ENCODE results near the gene ARL3.
A peak's percentile ranks its signal among the peaks of the same experiment; 100 is the strongest.
"Not testable (repeated sequence)": the region's sequence is repeated elsewhere in the genome, so short reads cannot be mapped to it uniquely, and the experiment has no call there.

The ARL3 gene, protein sequence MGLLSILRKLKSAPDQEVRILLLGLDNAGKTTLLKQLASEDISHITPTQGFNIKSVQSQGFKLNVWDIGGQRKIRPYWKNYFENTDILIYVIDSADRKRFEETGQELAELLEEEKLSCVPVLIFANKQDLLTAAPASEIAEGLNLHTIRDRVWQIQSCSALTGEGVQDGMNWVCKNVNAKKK

DNA sequence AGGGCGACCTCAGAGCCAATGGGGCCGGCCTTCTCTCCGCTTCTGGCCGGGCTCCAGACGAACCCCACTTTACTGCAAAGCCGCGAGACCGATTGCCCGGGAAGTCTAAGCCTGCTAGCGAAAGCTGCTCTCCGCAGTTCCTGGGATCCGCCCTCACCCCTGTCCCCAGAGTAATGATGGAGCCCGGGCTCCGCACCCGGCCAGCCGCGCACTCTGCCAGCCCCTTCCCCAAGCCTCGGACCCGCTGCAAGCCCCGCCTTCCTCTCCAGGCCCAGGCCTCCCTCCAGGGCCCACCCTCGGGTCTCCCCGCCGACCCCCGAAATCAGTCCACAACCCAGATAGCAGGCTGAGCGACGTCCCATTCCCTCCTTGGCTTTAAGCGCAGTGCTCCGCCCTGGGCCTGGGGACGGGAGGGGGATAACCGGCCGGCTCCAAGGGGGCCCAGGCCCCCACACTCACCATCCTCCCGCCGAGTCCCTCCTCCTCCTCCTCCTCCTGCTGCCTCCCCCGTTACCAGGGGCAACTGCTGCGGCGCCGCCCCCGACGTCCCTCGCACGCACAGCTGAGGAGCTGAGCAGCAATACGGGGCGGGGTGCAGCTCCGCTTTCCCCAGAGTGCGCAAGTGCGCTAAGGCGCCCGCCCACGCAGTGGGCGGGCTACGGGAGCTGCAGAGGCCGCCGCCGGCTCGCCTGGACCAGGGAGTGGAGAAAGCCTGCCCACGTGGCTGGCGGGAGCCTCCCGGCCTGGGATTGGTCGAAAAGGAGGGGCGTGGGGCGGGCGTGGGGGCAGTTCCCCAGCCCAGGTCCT is at the start of gene ARL3:
ARL3 (minus strand) TSS at position 584 of the 807 bp plus-strand sequence; CDS start at position 462, 122 bp downstream.
- DNase-seq (ENCODE audit: low spot score): peak; percentile 100

DNA sequence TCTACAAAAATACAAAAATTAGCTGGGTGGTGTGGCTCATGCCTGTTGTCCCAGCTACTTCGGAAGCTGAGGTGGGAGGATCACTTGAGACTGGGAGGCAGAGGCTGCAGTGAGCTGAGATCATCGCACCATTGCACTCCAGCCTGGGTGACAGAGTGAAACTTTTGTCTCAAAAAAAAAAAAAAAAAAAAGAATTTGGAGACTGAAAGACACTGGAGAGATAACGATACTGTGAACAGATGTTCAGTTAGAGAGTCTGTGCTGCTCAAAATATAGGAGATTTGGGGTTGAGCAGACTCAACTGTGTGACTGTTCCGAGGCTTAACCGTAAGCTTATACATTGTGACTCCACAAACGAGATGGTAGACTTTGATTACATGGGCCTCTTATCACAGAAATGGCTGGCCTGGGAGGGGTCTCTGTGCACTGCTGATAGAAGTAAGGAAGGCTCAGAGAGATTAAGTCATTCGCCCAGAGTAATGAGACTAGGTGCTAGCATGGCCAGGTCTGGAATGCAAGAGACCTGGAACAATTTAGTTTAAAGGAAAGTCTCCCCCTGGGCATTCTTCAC is 48.9 kb upstream of the ARL3 start:
- DNase-seq (ENCODE audit: low spot score): no peak

DNA sequence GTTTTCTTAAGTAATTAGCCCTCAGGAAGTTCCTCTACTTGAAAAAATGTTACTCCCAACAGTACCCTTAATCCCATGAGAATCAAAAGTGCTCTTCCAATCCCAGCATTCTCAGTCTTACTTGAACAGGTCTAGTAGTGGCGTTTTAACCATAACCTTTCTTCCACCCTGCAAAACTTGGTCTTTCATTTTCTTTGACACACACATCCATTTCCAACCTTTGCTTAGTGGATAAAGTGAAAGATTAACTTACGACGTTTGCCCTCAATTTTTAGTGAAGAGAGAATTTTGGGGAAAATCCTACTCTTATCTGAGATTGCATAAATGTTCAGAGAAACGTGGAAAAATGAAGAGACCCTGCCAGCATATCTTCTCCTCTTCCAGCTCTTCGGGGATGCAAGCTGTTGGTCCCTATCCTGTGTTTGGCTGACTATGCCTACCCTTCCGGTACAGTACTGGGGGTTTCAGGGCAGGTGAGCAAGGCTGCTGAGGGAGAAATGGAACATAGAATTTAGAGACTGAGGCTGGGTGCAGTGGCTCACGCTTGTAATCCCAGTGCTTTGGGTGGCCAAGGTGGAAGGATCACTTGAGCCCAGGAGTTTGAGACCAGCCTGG is 48.3 kb upstream of the ARL3 start:
- DNase-seq (ENCODE audit: low spot score): no peak

DNA sequence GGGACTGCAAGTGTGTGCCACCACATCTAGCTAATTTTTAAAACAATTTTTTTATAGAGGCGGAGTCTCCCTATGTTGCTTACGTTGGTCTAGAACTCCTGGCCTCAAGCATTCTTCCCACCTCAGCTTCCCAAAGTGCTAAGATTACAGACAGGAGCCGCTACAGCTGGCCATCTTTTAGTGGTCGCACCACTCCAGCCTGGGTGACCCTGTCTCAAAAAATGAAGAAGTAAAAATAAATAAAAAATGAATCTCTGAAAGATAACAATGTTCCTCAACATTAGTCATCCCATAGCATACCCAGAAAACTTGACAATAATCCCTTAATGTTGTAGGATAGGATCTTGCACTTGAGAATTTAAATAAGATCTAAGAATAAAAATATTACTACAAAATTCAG is 47.8 kb upstream of the ARL3 start:
- no peak for DNase-seq (ENCODE audit: low spot score)

DNA sequence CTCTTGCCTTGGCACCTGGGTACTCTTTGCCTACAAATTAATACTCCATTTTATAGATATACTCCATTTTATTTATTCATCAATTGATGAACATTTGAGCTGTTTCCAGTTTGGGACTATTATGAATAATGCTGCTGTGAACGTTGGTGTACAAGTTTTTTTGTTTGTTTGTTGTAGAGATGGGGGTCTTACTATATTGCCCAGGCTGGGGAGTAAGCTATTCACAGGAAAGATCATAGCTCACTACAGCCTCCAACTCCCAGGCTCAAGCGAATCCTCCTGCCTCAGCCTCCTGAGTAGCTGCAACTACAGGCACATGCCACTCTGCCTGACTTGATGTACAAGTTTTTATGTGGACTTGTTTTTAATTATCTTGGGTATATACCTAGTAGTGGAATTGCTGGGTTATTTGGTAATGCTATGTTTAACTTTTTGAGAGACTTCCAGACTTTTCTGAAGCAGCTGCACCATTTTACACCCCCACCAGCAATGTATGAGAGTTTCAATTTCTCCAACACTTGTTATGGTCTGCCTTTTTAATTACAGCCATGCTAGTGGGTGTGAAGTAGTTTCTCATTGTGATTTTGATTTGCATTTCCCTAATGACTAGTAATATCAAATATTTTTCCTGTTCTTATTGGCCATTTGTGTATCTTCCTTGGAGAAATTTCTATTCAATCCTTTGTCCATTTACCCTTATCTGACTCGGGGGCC is 45.5 kb upstream of the ARL3 start:
- DNase-seq (ENCODE audit: low spot score): no peak

DNA sequence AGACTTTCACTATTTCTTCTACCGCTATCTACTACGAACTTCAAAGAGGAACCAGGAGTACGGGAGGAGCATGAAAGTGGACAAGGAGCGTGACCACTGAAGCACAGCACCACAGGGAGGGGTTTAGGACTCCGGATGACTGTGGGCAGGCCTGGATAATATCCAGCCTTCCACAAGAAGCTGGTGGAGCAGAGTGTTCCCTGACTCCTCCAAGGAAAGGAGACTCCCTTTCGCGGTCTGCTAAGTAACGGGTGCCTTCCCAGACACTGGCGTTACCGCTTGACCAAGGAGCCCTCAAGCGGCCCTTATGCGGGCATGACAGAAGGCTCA is 44.7 kb upstream of the ARL3 start:
- DNase-seq (ENCODE audit: low spot score): not testable (repeated sequence)

DNA sequence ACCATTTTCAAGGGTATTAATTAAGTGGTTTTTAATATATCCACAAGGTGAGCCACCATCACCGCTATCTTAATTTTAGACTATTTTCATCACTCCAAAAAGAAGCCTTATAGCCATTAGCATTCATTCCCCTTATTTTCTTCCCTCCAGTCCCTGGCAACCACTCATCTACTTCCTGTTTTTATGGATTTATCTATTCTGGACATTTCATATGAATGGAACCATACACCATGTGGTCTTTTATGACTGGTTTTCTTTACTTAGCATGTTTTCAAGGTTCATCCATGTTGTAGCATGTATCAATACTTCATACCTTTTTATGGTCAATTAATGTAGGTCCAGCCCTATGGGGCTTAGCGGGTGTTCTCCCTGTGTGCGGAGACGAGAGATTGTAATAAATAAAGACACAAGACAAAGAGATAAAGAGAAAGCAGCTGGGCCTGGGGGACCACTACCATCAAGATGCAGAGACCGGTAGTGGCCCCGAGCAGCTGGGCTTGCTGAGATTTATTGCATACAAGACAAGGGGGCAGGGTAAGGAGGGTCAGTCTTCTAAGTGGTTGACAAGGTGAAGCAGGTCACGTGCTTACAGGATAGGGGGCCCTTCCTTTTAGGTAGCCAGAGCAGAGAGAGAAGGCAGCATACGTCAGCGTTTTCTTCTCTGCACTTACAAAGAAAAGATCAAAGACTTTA is 44.2 kb upstream of the ARL3 start:
- no peak for DNase-seq (ENCODE audit: low spot score)

DNA sequence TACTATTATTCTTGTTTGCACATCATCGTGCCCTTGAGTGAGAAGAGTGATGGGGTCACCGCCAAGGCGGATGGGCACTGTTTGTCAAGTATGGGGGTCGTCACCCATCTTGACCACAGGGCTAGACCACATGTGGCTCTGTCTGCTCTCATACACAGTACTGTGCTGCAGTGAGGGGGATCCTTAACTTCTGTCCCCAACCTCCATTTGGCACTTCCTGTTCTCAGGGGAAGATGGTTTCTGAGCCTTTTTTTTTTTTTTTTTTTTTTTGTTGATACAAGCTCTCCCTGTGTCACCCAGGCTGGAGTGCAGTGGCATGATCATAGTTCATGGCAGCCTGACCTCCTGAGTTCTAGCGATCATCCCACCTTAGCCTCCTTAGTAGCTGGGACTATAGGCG is 43.1 kb upstream of the ARL3 start:
- no peak for DNase-seq (ENCODE audit: low spot score)

DNA sequence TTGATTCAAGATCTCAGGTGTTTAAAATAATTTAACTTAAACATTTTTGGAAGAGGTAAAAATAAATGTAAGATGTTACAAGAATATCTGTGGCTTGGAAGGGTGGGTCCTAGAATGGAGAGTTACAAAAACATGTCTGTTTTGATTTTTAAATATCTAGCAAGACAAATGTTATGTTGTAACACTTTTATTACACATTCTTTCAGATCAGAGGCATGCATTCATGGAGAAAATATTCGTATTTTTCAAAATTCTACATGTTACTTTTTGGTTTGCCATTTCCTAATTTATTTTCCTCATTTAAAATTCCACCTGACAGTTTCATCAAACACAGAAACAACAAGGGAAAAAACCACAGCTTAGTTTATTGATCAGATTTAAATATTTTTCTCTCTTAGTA is 39.5 kb upstream of the ARL3 start:
- DNase-seq (ENCODE audit: low spot score): no peak

DNA sequence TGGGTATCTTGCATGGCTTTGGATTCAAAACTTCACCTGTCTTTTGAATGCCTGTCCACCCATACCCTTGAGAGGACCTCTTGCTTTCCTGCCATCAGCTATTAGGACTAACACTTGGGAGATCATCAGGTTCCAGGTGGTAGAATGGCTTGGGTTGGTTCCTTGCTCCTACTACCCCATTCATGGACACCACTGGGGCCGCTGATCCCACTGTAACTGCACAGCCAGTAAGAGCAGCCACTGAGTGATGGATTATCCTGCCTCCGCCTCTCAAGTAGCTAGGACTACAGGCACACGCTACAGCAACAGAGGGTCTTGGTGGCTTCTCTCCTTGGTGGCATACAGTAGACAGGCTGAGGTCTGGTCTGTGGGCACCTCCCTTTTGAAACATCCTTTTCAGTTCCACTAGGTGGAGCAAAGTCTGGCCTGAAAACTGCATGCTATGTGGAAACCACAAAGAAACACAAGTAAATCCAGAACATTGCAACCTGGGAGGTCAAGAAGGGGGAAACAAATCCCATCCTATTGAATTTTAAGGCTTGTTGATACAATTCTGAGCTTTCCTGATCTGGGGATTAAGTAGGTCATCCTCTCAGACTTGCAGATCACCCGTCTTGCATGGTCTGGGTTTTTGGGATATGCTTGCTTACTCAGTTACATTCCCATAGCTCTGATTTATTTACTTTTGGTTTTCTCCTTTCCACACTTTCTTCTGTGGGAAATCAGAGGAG is 38.9 kb upstream of the ARL3 start:
- DNase-seq (ENCODE audit: low spot score): peak; percentile 63

DNA sequence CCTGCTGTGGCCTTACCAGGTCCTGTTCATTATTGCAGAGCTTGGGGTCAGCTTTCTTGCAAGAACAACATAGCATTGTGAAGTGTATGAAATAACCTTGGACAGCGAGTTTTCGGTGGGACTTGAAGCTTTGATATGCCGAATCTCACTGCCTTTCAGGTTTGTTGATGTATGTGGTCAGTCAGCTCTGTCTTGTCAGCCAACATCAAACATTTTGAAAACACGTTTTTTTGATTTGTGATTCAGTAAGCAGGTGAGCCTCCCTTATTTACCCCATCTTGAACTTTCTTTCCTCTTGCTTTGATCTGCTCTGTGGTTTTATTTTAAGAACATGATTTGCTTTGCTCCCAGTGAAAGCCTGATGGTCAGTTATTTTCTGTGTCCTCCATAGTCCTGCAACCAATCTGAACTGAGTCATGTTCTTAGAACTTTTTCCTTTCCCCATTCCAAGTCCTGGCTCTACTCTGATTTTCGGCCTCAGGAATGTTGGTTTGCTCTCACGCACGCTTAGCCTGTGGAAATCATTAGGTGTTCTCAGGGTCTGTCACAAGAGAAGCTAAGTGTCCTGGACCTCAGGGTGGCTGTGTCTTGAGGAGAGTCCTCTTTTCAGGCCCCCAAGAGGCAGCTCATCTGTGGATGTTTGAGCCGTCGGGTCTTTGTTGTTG is 38.2 kb upstream of the ARL3 start:
- DNase-seq (ENCODE audit: low spot score): no peak

DNA sequence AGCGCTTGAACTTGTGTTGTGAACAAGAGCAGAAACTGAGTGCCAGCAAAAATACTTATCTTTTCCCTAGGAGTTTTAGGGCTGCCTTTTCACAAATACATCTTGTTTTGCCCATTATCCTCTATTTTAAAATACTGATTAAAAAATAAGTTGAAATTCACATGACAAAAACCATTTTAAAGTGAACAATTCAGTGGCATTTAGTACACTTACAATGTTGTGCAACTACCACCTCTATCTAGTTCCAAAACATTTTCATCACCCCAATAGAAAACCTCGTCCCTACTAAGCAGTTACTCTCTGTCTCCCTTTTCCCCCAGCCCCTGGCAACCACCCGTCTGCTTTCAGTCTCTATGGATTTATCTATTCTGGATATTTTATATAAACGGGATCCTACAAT is 31.0 kb upstream of the ARL3 start:
- no peak for DNase-seq (ENCODE audit: low spot score)

DNA sequence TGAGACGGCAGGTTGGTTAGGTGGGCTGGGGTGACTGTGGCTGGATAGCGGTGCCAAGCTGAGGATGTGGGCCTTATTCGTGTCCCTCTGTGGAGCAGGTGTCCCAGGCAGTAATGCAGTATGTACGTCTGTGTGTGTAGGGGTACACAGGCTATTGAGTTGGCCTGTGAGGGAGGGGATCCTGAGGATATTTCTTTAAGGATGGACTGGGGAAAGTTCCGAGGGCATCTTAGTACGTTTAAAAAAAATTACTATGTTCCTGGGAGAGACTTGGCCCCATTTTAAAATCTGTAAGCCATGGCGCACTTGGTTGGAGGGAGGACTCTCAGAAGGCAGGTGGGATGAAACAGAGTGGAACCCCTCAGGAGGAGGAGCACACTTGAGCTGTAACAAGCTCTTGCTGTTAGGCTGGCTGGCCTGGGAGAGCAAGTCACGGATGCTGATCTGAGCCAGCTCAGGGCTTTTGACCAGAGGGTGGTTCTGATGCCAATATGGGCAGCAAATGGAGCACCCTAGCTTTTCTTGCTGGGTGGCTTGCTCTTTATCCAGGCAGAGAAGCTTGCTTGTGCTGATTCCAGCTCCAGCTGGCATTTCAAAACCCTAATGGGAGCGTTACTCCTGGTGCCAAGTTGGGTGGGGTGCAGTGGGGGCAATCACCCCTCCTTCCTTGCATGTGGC is 30.3 kb upstream of the ARL3 start:
- no peak for DNase-seq (ENCODE audit: low spot score)

DNA sequence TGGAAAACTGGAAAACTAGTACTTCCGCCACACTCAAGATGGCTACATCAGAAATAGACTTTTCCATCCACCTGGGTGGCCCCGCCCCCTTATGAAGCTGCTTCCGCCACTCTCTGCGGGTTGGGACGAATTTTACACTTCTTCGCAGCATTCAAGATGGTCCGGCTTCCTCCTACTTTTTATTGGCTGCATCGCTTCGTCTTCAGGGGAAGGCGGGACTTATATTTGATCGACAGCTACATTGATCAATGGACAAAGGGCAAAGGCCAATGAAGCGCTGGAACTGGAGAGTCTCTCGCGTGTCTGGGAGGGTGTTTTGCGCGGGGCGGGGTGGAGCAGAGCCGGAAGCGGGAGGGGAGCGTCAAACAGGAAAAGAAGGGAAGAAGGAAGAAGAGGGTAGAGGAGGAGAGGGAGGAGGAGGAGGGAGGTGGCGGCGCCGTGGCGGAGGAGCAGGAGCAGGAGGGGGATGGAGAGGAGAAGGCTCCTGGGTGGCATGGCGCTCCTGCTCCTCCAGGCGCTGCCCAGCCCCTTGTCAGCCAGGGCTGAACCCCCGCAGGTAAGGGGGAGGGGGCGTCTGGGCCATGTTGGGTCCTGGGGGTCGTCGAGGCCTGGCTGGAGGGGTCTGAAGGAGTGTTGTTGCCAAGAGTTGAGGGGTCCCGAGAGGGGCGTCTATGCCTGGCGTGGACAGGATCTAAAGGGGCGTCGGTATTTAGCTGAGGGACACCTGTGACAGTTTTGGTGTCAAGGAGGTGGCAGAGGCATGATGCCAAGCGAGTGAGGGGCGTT is 29.6 kb upstream of the ARL3 start, which contains the start of gene WBP1L:
WBP1L (plus strand) TSS at position 361 of the 786 bp plus-strand sequence; CDS start at position 467, 106 bp downstream.
- DNase-seq (ENCODE audit: low spot score): peak; percentile 99

DNA sequence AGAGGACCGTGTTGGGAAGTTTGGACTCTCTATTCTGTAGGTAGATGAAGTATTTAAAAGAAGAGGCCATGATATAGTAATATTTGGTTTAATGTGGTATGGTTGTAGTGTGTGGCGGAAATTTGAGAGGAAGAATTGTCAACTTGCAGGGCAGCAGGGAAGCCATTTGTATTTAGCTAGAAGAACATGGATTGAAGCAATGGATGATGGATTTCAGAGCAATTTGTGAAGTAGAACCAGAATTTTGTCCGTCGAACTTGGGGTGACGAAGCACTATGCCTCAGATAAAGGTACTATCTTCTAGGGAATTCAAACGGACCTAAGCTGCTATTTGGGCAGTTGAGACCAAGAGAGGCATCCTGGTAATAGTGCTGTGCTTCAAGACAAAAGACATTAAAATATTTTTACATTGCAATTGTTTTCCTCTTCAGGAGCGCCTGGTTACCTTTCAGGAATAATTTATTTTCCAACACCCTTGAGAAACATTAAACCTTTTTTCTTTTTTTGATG is 28.9 kb upstream of the ARL3 start:
- DNase-seq (ENCODE audit: low spot score): peak; percentile 33

DNA sequence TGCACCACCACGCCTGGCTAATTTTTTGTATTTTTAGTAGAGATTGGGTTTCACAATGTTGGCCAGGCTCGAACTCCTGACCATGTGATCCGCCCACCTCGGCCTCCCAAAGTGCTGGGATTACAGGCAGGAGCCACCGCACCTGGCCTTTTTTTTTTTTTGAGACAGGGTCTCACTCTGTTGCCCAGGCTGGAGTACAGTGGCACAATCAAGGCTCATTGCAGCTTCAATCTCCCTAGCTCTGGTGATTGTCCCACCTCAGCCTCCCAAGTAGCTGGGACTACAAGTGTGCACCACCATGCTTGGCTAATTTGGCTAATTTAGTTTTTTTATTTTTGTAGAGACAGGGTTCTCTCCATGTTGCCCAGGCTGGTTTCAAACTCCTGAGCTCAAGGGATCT is 28.1 kb upstream of the ARL3 start:
- DNase-seq (ENCODE audit: low spot score): not testable (repeated sequence)

DNA sequence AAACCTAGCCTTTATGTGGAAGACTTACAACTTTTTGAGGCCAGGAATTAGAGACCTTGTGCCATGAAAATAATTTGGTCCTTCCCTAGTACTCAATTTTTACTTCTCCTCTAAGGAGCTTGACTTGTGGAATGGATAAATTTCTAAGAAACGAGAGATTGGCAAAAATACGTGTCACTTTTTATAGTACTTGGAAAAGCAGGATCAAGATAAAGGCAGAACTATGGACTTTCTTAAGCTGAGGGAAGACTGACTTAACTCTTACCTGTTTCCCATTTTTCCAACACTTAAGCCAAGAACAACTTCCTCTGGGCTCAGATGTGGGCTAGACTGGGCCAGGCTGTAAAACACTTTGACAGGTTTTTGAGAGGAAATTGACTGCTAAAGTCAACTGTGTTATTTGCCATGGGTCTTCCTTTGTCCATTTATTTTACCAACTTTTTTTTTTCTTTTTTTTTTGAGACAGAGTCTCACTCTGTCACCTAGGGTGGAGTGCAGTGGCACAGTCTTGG is 27.6 kb upstream of the ARL3 start:
- no peak for DNase-seq (ENCODE audit: low spot score)

DNA sequence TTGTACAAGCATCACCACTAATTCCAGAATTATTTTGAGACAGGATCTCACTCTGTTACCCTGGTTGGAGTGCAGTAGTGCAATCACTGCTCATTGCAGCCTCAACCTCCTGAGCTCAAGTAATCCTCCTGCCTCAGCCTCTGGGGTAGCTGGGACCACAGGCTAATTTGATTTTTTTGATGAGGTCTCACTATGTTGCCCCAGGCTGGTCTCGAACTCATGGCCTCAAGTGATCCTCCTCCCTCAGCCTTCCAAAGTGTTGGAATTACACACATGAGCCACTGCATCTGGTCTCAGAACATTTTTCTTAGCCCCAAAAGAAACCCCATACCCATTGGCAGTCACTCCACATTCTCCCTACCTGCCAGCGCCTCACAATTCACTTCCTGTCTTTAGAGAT is 26.0 kb upstream of the ARL3 start:
- no peak for DNase-seq (ENCODE audit: low spot score)

DNA sequence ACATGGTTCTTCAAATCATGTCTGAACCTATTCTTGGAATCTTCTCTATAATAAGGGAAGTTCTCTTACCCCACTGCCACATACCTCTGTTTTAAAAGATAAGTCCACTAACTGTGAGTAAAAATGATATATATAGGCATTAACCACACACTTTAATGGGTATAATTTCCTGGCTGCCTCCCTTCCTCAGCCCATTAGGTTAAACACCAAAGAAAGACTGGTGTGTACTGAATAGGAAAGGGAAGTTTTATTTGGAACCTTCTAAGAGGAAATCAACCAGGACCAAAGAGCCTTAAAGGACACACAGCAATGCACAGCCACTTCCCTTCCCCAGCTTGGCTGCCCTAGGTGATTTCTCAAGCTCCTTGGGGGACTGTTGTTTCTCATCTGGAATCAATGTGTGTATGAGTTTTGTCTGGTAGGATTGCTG is 24.5 kb upstream of the ARL3 start:
- DNase-seq (ENCODE audit: low spot score): no peak
